Liver (tissue), 9 donors: ENCODE data around the gene GNB1. TPM values are rescaled to one million over a fixed set of nuclear protein-coding genes. Genes with fewer than 3 reads are reported as not detected.

Experiments
- DNase-seq: peaks from one replicate; pipeline ENCODE4 v3.0.0-alpha.2; 2017; ENCODE audit warnings: low spot score
- H3K27ac ChIP-seq, 2 donors: one replicate each; pipeline ENCODE4 v1.7.0; 2013; ENCODE audit warnings: inconsistent platforms in 2 of 2, low read length in 2 of 2, control low read depth in 1 of 2, low read depth in 1 of 2, mild to moderate bottlenecking in 1 of 2
- H3K27me3 ChIP-seq, 4 donors: one replicate each; pipeline versions ENCODE4 v1.6.1 to v1.7.0; 2013; ENCODE audit warnings: low read length in 3 of 4, inconsistent platforms in 1 of 4, mild to moderate bottlenecking in 1 of 4, moderate library complexity in 1 of 4; ENCODE audit not compliant: control insufficient read depth in 4 of 4, insufficient read depth in 4 of 4
- H3K36me3 ChIP-seq, 4 donors: one replicate each; pipeline versions ENCODE4 v1.6.1 to v1.7.0; 2013; ENCODE audit warnings: low read length in 3 of 4, mild to moderate bottlenecking in 3 of 4, low read depth in 1 of 4, moderate library complexity in 1 of 4; ENCODE audit not compliant: control insufficient read depth in 4 of 4, insufficient read depth in 3 of 4
- H3K4me1 ChIP-seq, 4 donors: one replicate each; pipeline versions ENCODE4 v1.6.1 to v1.7.0; 2013; ENCODE audit warnings: low read length in 3 of 4, mild to moderate bottlenecking in 3 of 4, moderate library complexity in 1 of 4; ENCODE audit not compliant: control insufficient read depth in 4 of 4, insufficient read depth in 4 of 4
- H3K4me3 ChIP-seq, 3 donors: one replicate each; pipeline versions ENCODE4 v1.6.1 to v1.7.0; 2013; ENCODE audit warnings: low read length in 3 of 3, control low read depth in 1 of 3, low read depth in 1 of 3, mild to moderate bottlenecking in 1 of 3
- H3K9ac ChIP-seq, 2 donors: one replicate each; pipeline ENCODE4 v1.7.0; 2013; ENCODE audit warnings: low read length in 2 of 2, mild to moderate bottlenecking in 2 of 2, moderate library complexity in 2 of 2, control low read depth in 1 of 2, low read depth in 1 of 2
- H3K9me3 ChIP-seq, 4 donors: one replicate each; pipeline versions ENCODE4 v1.6.1 to v1.7.0; 2013; ENCODE audit warnings: low read length in 3 of 4; ENCODE audit not compliant: control insufficient read depth in 4 of 4
- CTCF ChIP-seq: fragments of 150-350 bp; IDR thresholded peaks from 2 replicates; pipeline ENCODE4 v1.5.1; 2017; ENCODE audit warnings: improper control_type of control experiment, low read depth, low read length; ENCODE audit not compliant: missing input control
- FOXA1 ChIP-seq: IDR thresholded peaks from 2 replicates; pipeline ENCODE4 v1.6.1; 2016; ENCODE audit warnings: antibody characterized with exemption
- FOXA2 ChIP-seq: IDR thresholded peaks from 2 replicates; pipeline ENCODE4 v1.6.1; 2016; ENCODE audit warnings: antibody characterized with exemption
- GABPA ChIP-seq, 2 donors: IDR thresholded peaks in 1 of 2; conservative IDR thresholded peaks in 1 of 2; 2 replicates each; pipeline ENCODE4 v1.6.1; 2016; ENCODE audit warnings: antibody characterized with exemption in 2 of 2, mild to moderate bottlenecking in 1 of 2, moderate library complexity in 1 of 2
- HNF4A ChIP-seq, 2 donors: conservative IDR thresholded peaks; 2 replicates each; pipeline ENCODE4 v1.6.1; 2016; ENCODE audit warnings: antibody characterized with exemption in 2 of 2, mild to moderate bottlenecking in 2 of 2
- JUND ChIP-seq, 2 donors: IDR thresholded peaks; 2 replicates each; pipeline ENCODE4 v1.6.1; 2016; ENCODE audit warnings: antibody characterized with exemption in 2 of 2
- NR2F2 ChIP-seq: IDR thresholded peaks from 2 replicates; pipeline ENCODE4 v1.6.1; 2016; ENCODE audit warnings: antibody characterized with exemption
- RAD21 ChIP-seq, 2 donors: IDR thresholded peaks; 2 replicates each; pipeline ENCODE4 v1.6.1; 2016; ENCODE audit warnings: antibody characterized with exemption in 2 of 2, mild to moderate bottlenecking in 2 of 2
- REST ChIP-seq: IDR thresholded peaks from 2 replicates; pipeline ENCODE4 v1.6.1; 2016; ENCODE audit warnings: antibody characterized with exemption, mild to moderate bottlenecking
- RXRA ChIP-seq, 2 donors: IDR thresholded peaks; 2 replicates each; pipeline ENCODE4 v1.6.1; 2017 to 2018; ENCODE audit warnings: antibody characterized with exemption in 2 of 2, mild to moderate bottlenecking in 1 of 2
- TAF1 ChIP-seq: conservative IDR thresholded peaks from 2 replicates; pipeline ENCODE4 v1.6.1; 2016; ENCODE audit warnings: antibody characterized with exemption, mild to moderate bottlenecking
- YY1 ChIP-seq: IDR thresholded peaks from 2 replicates; pipeline ENCODE4 v1.6.1; 2016; ENCODE audit warnings: antibody characterized with exemption, mild to moderate bottlenecking
- WGBS: extraction: QIAGEN DNeasy Blood & Tissue Kit; methylation state at CpG from one replicate; pipeline ENCODE4 v1.1.7; 2013; 5-methylcytosine and 5-hydroxymethylcytosine counted together
- polyA plus RNA-seq, 2 donors: library from polyadenylated mRNA; stranded (reverse) in 1 of 2; unstranded in 1 of 2; fragments of 200-250 nt in 1 of 2; fragments of >200 nt in 1 of 2; fragmentation: Nextera tagmentation in 1 of 2; extraction: Ambion mirVana in 1 of 2; gene quantifications; one replicate each; pipeline versions ENCODE4 v1.2.1 to v1.2.3, GENCODE V29; 2013 to 2015
- total RNA-seq, 2 donors: library from RNA; depleted of rRNA; stranded (reverse); fragments of >200 nt; gene quantifications; one replicate each; pipeline ENCODE4 v1.2.3, GENCODE V29; 2014
- TF ChIP-seq, protein P1 (sequence below): IDR thresholded peaks from 2 replicates; pipeline ENCODE4 v1.6.1; 2016; ENCODE audit warnings: antibody characterized with exemption
- donor health status: healthy.
- donor health status: healthy.
- donor health status: healthy.
- donor health status: healthy.
- donor health status: healthy.

Gene GNB1
- total and polyA plus RNA-seq, 4 donors, result 22.3 to 68.5 (median 52.7) TPM

GRCh38 chr1:1880617-1881312 lies 10.1 kb downstream of the GNB1 start:
- no peak for DNase-seq
- peaks cover 6 to 32% (median 22%) of the 10 kb centered on the region in 4 donors for H3K4me1 ChIP-seq
- no peaks in the 10 kb centered on the region for H3K27me3 ChIP-seq
- no peaks in the 10 kb centered on the region for H3K9me3 ChIP-seq
- H3K4me3 ChIP-seq, result no peak overlapping the region
- TF ChIP-seq HNF4A (conservative IDR thresholded peaks at IDR 0.05), result no peak
- no peak for TF ChIP-seq YY1
- peaks cover 0 to 3% (median 0%) of the 10 kb centered on the region in 4 donors for H3K36me3 ChIP-seq
- WGBS, result 57% methylated on average over 13 of the region's 13 CpGs
- H3K9ac ChIP-seq, result no peak overlapping the region
- H3K27ac ChIP-seq, result no peak overlapping the region

- TF ChIP-seq GABPA (IDR thresholded peaks at IDR 0.05 in 1 of 2, conservative IDR thresholded peaks at IDR 0.05 in 1 of 2), result no peak
- no peak for TF ChIP-seq RAD21 (IDR thresholded peaks at IDR 0.05)
- no peak for TF ChIP-seq RXRA (IDR thresholded peaks at IDR 0.05)
- TF ChIP-seq JUND (IDR thresholded peaks at IDR 0.05), result no peak
- no peak for TF ChIP-seq CTCF
- no peak for TF ChIP-seq FOXA1
- no peak for TF ChIP-seq TAF1
- Histone ChIP-seq H3K27ac (no peak overlapping the region), H3K4me3 (no peak overlapping the region), H3K27me3 (no peaks in the 10 kb centered on the region), H3K9me3 (no peaks in the 10 kb centered on the region), H3K4me1 (peaks cover 6 to 32% (median 22%) of the 10 kb centered on the region in 4 donors), H3K36me3 (peaks cover 0 to 3% (median 0%) of the 10 kb centered on the region in 4 donors), H3K9ac (no peak overlapping the region)
- WGBS, result 97% methylated on average over 5 of the region's 5 CpGs
- DNase-seq, result no peak
These were observed 10.9 kb downstream of the GNB1 start for GRCh38 chr1:1879942-1880341.

- 84% methylated on average over 5 of the region's 5 CpGs for WGBS
- peaks cover 6 to 40% (median 28%) of the 10 kb centered on the region in 4 donors for H3K4me1 ChIP-seq
- TF ChIP-seq GABPA (IDR thresholded peaks at IDR 0.05 in 1 of 2, conservative IDR thresholded peaks at IDR 0.05 in 1 of 2) (no peak), FOXA2 (no peak)
- no peak overlapping the region for H3K27ac ChIP-seq
- H3K36me3 ChIP-seq, result peaks cover 0 to 6% (median 0%) of the 10 kb centered on the region in 4 donors
- H3K4me3 ChIP-seq, result no peak overlapping the region
- H3K9ac ChIP-seq, result no peak overlapping the region
- no peaks in the 10 kb centered on the region for H3K27me3 ChIP-seq
- no peaks in the 10 kb centered on the region for H3K9me3 ChIP-seq
- DNase-seq, result no peak
These were observed 12.9 kb downstream of the GNB1 start for GRCh38 chr1:1877865-1878436.

- Histone ChIP-seq H3K27me3 (no peaks in the 10 kb centered on the region), H3K4me1 (peaks cover 2 to 41% (median 25%) of the 10 kb centered on the region in 4 donors), H3K9me3 (no peaks in the 10 kb centered on the region), H3K36me3 (peaks cover 0 to 6% (median 0%) of the 10 kb centered on the region in 4 donors), H3K27ac (no peak overlapping the region), H3K4me3 (no peak overlapping the region), H3K9ac (no peak overlapping the region)
- 90% methylated on average over 11 of the region's 11 CpGs for WGBS
- no peak for DNase-seq
- TF ChIP-seq REST, result no peak
- TF ChIP-seq, protein P1, sequence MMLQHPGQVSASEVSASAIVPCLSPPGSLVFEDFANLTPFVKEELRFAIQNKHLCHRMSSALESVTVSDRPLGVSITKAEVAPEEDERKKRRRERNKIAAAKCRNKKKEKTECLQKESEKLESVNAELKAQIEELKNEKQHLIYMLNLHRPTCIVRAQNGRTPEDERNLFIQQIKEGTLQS, result no peak
- no peak for TF ChIP-seq JUND (IDR thresholded peaks at IDR 0.05)
- TF ChIP-seq NR2F2, result no peak
- no peak for TF ChIP-seq HNF4A (conservative IDR thresholded peaks at IDR 0.05)
- no peak for TF ChIP-seq GABPA (IDR thresholded peaks at IDR 0.05 in 1 of 2, conservative IDR thresholded peaks at IDR 0.05 in 1 of 2)
- TF ChIP-seq FOXA2, result no peak
- no peak for TF ChIP-seq CTCF
These were observed 14.5 kb downstream of the GNB1 start for GRCh38 chr1:1876335-1876930.
